GM21360 (cell line): ENCODE measurements around the gene ITPRIPL1.
"Not testable (repeated sequence)": the region's sequence is repeated elsewhere in the genome, so short reads cannot be mapped to it uniquely, and the experiment has no call there.

ENCODE experiments used
- ATAC-seq: cut with Tn5 transposase; IDR thresholded peaks from one replicate; pipeline ENCODE4 v1.9.1; 2021; ENCODE audit warnings: mild to moderate bottlenecking, moderate library complexity; ENCODE audit not compliant: unreplicated experiment

Gene ITPRIPL1, protein sequence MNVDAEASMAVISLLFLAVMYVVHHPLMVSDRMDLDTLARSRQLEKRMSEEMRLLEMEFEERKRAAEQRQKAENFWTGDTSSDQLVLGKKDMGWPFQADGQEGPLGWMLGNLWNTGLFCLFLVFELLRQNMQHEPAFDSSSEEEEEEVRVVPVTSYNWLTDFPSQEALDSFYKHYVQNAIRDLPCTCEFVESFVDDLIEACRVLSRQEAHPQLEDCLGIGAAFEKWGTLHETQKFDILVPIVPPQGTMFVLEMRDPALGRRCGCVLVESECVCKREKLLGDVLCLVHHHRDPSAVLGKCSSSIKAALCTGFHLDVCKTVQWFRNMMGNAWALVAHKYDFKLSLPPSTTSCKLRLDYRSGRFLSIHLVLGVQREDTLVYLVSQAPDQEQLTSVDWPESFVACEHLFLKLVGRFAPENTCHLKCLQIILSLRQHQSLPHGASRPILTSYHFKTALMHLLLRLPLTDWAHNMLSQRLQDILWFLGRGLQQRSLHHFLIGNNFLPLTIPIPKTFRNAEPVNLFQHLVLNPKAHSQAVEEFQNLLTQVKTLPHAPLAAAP

DNA sequence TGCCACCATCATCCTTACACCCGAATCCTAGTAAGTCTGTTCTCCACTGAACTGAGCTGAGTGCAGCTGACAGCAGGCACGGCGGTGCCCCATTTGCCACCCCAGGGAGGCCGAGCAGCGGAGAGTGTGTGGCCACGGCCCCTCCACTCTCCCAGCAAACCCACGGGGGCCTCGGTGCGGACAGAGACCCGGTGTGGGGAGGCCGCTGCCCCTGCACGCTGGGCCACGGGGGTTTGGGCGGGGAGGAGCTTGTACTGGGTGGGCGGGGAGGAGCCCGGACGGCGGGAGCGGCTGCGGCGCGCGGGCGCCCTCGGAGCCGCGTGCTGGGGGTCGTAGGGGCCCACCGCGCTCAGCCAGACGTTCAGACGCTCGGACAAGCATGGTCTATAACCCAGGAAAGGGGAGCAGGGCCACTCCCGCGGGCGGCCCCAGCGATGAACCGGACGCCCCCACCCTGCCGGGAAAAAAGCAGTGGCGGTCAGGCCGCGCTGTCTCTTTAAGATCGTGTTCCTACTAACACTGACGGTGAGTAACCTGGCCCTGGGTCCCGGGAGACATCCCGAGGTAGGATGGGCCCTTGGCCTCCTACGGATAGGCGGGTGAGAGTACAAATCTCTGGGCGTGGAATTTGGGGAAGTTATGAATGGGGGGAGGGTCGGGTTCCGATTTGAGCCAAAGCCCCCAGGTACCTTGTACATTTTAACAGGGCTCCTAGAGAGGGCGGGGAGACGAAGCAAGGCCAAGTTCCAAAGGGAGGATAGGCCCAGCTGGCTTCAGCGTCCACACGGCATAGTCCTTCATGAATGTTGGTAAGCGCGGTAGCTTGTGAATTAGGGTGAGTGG is at the start of gene ITPRIPL1:
Gene ITPRIPL1, plus strand, starts transcription at position 277 of the 843 bp plus-strand sequence. Its CDS starts 523 bp downstream, at position 800.
- ATAC-seq, result no peak

GRCh38 chr2:96276787-96277499 is 48.2 kb upstream of the ITPRIPL1 start:
- no peak for ATAC-seq

- no peak for ATAC-seq
Measured at GRCh38 chr2:96287273-96287856, 37.8 kb upstream of the ITPRIPL1 start.

DNA sequence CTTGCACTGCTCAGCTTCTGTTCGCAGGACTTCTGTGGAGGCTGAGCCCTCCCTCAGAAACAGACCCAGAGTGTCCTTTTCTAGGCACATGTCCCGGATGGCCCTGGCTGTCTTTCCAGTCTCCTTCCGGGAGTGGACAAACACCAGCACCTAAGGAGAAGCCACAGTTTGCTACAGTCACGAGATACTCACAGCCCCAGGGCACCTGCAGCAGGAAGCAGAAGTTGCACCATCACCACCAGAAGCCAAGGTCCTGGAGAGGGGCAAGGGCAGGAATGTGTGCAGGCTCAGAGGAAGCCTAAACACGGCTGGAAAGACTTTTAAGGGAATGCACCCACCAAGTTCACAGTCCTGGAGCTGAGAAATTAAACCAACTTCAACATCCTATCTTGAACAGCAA is 33.4 kb upstream of the ITPRIPL1 start:
- no peak for ATAC-seq

DNA sequence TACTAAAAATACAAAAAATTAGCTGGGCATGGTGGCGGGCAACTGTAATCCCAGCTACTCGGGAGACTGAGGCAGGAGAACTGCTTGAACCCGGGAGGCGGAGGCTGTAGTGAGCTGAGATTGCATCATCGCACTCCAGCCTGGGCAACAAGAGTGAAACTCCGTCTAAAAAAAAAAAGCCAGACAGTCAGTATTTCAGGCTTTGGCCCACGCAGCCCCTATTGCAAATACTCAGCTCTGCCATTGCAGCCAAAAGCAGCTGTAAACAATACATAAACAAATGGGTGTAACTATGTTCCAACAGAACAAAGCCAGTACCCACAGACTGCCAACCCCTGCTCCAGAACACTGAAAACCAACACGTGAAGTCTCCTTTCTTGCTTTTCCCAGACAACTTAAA is 30.8 kb upstream of the ITPRIPL1 start:
- ATAC-seq, result not testable (repeated sequence)

- no peak for ATAC-seq
Measured at GRCh38 chr2:96296925-96297324, 28.2 kb upstream of the ITPRIPL1 start.

DNA sequence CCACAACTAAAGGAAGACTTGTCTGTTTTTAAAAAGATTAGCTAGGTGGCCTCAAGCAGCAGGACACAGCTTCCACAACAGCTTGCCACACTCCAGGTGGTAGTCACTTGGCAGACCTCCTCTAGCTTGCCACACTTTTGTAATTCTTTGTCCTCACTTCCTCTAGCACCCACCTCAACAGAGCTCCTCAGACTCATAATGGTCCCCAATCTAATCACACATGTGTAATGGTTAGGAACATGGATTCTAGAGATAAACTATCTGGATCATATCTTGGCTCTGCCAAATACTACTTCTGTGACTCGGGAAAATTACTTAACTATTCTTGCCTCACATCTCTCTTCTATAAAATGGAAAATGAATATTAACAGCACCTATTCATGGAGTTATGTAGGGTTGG is 23.3 kb upstream of the ITPRIPL1 start:
- ATAC-seq, result no peak

- ATAC-seq, result no peak
Measured at GRCh38 chr2:96304606-96305005, 20.5 kb upstream of the ITPRIPL1 start.

DNA sequence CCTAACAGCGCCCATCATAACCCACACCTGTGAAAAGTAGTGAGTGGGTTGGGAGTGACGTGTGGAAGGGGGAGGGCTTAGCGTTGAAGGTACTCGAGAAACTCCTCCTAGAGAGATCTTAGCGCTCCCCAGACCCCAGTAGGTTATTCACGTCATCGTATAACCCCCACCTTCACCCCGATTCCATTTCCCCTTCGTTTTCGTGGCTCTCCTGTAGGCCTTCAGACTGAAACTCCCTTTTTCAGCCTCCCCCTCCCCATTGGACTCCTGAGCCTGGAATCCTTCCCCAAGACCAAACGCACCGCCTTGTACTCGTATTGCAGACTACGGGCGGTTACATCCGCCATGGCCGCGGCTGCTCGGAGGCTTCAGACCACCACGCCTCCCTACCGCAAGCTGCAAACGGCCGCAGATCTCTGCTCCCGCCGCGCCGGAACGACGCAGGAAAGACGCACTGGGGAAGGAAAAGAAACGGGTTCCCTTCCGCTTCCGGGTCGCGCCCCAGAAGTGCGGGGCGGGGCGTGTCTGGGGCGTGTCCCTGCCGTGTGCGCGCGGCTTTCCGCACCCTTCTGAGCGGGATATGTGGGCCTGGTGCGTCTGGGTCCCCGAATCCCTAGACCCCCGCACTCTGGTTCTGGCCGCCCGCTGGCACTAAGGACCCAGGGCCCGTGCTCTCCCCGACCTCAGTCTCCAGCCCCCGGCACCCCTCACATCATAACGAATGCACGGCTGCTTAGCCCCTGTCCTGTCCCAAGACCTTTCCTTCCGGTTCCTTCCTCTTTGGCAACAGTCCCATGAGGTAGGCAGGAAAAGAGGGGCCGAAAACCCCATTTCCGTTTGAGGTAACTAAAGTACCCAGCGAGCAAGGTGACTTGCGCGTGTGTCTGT is 19.8 kb upstream of the ITPRIPL1 start, which contains the start of gene SNRNP200:
Gene SNRNP200, minus strand, starts transcription at position 456 of the 888 bp plus-strand sequence. Its CDS starts 109 bp downstream, at position 347.
- ATAC-seq, result peak; percentile 86

- no peak for ATAC-seq
Measured at GRCh38 chr2:96305979-96306308, 19.2 kb upstream of the ITPRIPL1 start.

- ATAC-seq, result no peak
Measured at GRCh38 chr2:96306370-96306769, 18.7 kb upstream of the ITPRIPL1 start.

- ATAC-seq, result no peak
Measured at GRCh38 chr2:96308248-96308647, 16.9 kb upstream of the ITPRIPL1 start.

GRCh38 chr2:96315005-96315399 is 10.1 kb upstream of the ITPRIPL1 start:
- no peak for ATAC-seq

GRCh38 chr2:96315400-96316071 is 9.6 kb upstream of the ITPRIPL1 start:
- no peak for ATAC-seq

- no peak for ATAC-seq
Measured at GRCh38 chr2:96316999-96317398, 8.1 kb upstream of the ITPRIPL1 start.

- no peak for ATAC-seq
Measured at GRCh38 chr2:96317584-96317997, 7.5 kb upstream of the ITPRIPL1 start.

DNA sequence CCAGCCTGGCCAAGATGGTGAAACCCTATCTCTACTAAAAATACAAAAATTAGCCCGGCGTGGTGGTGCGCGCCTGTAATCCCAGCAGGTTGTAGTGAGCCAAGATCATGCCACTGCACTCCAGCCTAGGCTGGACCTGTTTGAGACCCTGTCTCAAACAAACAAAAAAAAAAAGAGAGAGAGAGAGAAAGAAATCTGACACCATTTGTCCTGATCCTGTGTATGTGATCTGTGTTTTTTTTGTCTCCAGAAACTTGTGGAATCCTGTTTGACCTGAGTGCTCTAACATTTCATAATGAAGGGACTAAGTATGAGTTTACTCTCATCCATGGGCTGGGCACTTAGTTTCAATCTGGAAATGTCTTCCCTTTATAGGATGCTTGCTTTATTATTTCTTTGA is 6.4 kb upstream of the ITPRIPL1 start:
- ATAC-seq, result no peak

- ATAC-seq, result no peak
Measured at GRCh38 chr2:96319396-96319795, 5.7 kb upstream of the ITPRIPL1 start.

DNA sequence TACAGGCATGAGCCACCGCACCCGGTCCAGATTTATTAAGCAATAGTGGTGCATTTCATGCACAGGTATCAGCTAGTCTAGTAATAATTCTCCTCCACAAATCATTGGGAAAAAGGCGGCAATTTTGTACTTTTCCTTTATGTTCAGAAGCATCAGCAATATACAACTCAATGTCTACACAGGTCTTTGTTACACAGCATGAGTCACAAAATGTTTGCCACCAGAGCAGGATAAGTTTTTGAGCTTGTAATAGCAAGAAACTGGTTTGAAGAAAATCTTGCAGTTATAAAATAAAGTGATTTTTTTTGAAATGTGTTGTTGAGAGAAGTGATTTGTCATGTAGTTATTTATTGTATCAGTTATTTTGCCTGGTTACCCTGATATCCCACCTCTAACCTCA is 4.8 kb upstream of the ITPRIPL1 start:
- no peak for ATAC-seq
